ENCODE results near the gene ITK.
"Not testable (repeated sequence)": the region's sequence is repeated elsewhere in the genome, so short reads cannot be mapped to it uniquely, and the experiment has no call there.

ITK gene

GRCh38 chr5:157213527-157214243 is 33.0 kb downstream of the ITK start:
- no peak for FAIRE-seq

GRCh38 chr5:157214415-157214814 is 33.8 kb downstream of the ITK start:
- FAIRE-seq: no peak

- no peak for FAIRE-seq
These were observed 34.3 kb downstream of the ITK start for GRCh38 chr5:157214861-157215513.

GRCh38 chr5:157215514-157216167 is 35.0 kb downstream of the ITK start:
- no peak for FAIRE-seq

- FAIRE-seq: no peak
These were observed 35.9 kb downstream of the ITK start for GRCh38 chr5:157216391-157217142.

GRCh38 chr5:157217289-157218024 is 36.8 kb downstream of the ITK start:
- no peak for FAIRE-seq

GRCh38 chr5:157219491-157220271 is 39.0 kb downstream of the ITK start:
- no peak for FAIRE-seq

- FAIRE-seq: no peak
These were observed 41.3 kb downstream of the ITK start for GRCh38 chr5:157221959-157222358.

GRCh38 chr5:157222506-157223230 is 42.0 kb downstream of the ITK start:
- FAIRE-seq: no peak

GRCh38 chr5:157225469-157226422 is 45.1 kb downstream of the ITK start:
- FAIRE-seq: no peak

GRCh38 chr5:157230610-157231009 is 50.0 kb downstream of the ITK start:
- no peak for FAIRE-seq

GRCh38 chr5:157232706-157233105 is 52.1 kb downstream of the ITK start:
- FAIRE-seq: no peak

- no peak for FAIRE-seq
These were observed 52.9 kb downstream of the ITK start for GRCh38 chr5:157233515-157233914.

- FAIRE-seq: no peak
These were observed 55.8 kb downstream of the ITK start for GRCh38 chr5:157236423-157236822.

GRCh38 chr5:157241483-157241882 is 60.8 kb downstream of the ITK start:
- no peak for FAIRE-seq

- FAIRE-seq: not testable (repeated sequence)
These were observed 64.1 kb downstream of the ITK start for GRCh38 chr5:157244704-157245103.

GRCh38 chr5:157245476-157245875 is 64.8 kb downstream of the ITK start:
- FAIRE-seq: no peak

- FAIRE-seq: no peak
These were observed 65.2 kb downstream of the ITK start for GRCh38 chr5:157245886-157246285.

GRCh38 chr5:157247267-157247666 is 66.6 kb downstream of the ITK start:
- no peak for FAIRE-seq

Measured in colon (tissue), 2 donors.